T-helper 1 cell treated with Interleukin-12 subunit alpha and Interleukin-12 subunit beta and Interleukin-4 antibody, amounts not matched to agents 30 ng/mL and 1 ng/mL, for 36 hours (primary cell): ENCODE measurements around the gene CDH26. TPM values are rescaled to one million over a fixed set of nuclear protein-coding genes. Genes with fewer than 3 reads are reported as not detected.

Experiments used
- intact Hi-C: fragments of 100-400 bp; cut with micrococcal nuclease; formaldehyde crosslinking; loops from one replicate; pipeline ENCODE4 v1.15.1; 2024
- total RNA-seq: library from RNA; stranded (reverse); gene quantifications from 2 replicates; pipeline ENCODE4 v1.2.3, GENCODE V29; 2022

Gene CDH26
- 0.59 and 1.1 TPM in 2 replicates for total RNA-seq

DNA sequence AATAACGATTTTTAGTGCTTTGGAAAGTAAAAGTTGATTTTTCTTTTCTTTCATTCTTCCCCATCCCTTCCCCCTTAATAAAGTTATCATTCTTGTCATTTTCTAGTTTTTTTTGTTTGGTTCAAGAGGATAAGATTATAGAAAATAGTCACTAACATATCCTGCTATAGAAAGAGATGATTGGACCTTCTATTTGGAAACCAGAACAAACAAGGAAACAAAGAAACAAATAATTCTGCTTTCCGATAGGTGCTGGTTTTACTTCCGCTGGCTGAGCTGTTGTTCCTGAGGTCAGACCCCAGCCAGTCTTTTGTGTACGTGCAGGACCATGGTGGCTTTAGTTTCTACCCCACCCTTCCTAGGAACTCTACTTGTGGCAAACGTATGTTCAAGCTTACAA lies at the start of gene CDH26:
Gene CDH26 (plus strand): TSS at position 301 of the 400 bp plus-strand sequence. CDS start 304 bp downstream, outside the sequence.
- intact Hi-C loops, result no loop called here

DNA sequence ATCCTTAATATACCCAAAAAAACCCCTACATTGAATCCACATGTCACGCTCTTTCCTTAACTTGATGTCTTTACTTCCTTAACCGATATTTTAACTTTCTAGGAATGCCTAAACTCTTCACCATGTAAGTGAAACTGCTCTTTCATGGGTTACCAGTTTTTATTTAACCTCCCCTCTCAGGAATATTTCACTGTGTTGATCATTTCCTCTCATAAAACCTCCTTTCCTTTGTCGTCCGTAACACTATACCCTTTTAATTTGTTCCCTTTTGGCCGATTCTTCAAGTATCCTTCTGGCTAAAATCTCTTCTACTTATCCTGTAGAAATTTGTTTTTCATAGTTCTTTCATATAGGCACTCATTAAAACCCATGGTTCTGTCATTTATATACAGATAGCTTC lies 49.4 kb upstream of the CDH26 start:
- intact Hi-C loops, result no loop called here

DNA sequence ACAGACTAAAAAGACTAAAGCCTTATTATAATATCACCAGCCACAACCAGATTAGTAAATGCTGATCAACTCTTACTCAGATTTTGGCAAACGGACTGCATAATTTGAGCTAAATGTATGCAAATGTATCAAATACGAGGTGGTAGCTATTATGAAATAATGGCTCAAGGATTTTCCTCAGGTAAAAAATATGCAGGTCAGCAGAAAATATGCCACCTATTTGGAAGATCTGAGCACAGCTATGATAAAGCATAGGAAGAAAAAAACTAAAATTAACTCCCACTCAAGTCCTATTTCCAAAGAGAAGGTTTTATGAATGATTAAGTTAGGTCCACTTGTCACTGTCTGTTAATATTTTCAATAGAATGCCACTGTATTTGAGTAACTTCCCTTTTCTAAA lies 47.2 kb upstream of the CDH26 start:
- intact Hi-C loops, result no loop called here

DNA sequence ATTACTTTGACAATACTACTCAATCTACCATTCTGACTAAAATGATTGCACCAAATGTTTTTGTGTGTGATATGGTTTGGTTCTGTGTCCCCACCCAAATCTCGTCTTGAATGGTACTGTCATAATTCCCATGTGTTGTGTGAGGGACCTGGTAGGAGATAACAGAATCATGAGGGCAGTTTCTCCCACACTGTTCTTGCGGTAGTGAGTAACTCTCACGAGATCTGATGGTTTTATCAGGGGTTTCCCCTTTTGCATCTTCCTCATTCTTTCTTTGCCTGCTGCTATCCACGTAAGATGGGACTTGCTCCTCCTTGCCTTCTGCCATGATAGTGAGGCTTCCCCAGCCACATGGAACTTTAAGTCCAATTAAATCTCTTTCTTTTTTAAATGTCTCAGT lies 45.6 kb upstream of the CDH26 start:
- intact Hi-C loops, result no loop called here

DNA sequence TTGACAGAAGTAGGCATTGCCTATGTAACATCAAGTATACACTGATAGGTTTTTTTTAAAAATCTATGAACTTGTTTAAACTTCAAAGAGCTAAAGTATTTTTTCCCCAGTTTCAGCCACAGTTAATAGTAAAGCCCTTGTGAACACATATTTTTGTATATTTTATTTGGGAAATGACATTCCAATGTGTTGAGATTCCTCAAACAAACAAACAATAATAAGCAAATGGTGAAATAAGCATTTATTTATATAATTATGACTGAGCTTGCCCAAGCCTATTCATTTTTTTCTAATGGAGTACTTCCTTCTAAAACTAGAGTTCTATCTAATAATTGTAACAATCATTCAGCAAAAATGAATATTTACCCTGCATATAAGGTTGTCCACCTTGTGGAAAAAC lies 37.3 kb upstream of the CDH26 start:
- intact Hi-C loops, result no loop called here

DNA sequence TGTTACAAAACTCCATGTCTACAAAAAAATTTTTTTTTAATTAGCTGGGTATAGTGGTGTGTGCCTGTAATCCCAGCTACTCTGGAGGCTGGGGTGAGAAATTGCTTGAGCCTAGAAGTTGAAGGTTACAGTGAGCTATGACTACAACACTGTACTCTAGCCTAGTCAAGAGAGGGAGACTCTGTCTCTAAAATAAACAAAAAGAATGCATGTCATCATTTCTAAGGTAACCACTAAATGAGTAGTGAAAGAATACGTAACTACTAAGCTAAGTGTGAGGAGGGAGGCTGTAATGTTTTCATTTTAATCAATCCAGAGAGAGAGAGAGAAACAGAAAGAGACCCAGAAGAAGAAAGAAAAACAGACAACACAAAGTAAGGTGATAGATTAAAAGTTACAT lies 34.7 kb upstream of the CDH26 start:
- intact Hi-C loops, result no loop called here

DNA sequence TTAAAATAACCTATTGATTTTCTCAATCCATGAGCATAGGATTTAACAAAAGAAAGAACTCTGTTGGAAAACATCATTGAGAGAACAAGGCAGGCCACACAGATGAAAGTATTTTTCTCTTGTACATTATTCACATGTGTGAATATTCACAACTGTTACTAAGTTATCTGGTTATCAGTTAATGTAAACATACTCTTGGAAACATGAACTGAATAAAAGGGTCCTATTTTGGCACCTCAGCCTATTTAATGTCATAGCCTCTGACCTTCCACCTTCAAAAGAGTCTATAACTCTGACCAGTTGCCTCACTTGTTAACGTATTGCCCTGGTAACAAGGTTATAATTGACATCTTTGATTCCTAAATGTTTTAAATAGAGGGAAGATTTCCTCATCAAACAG lies 32.9 kb upstream of the CDH26 start:
- intact Hi-C loops, result no loop called here

DNA sequence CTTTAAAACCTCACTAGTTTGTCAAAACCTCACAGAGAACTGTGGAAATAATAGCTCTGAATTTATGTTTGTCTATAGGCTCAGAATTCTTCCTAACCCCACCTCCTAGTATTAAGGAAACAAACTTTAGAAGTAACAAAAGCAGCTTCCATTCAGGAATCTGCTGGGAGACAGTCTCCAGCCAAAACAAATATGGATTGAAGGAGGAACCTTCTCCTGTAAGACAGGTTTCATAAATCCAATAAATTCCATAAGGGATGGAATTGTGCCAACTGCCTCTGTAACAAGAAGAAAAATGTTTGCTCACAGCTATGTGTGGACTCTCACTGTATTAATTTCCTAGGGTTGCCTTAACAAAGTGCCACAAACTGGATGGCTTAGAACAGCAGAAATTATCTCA lies 32.3 kb upstream of the CDH26 start:
- intact Hi-C loops, result no loop called here

DNA sequence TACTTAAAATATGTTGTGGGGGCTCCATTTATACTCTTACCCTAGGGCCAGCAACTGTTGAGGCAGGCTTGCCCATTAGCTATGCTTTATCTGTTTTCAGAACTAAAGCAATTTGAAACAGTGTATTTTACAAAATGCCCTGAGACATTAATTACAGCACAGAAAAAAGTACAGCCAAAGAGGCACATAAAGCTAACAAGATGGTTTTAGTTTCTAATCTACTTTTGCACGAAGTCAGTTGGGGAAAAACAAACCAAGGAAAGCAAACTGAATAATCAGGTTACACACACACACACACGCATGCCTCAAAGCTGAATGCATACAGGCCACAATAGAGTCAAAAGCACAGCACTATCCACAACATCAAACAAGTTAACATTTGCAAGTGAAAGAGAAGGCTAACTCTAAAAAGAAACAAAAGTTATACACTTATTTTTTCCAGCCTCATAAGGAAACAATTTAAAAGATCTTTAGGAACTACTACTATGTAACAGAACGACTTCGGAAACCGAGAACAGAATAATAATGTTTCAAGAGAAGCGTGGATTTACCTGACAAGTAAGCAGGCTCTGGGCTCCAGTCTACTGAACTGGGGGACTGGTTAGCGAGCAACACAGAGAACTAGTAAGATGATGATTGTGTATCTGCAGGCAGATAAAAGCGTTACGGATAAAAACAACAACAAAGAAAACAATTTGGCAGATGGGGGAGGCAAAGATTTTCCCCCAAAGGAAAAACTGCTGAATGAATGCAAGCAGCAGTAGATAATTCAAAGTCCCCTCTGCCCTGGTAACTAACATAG lies 26.5 kb upstream of the CDH26 start:
- intact Hi-C loops, result no loop called here

DNA sequence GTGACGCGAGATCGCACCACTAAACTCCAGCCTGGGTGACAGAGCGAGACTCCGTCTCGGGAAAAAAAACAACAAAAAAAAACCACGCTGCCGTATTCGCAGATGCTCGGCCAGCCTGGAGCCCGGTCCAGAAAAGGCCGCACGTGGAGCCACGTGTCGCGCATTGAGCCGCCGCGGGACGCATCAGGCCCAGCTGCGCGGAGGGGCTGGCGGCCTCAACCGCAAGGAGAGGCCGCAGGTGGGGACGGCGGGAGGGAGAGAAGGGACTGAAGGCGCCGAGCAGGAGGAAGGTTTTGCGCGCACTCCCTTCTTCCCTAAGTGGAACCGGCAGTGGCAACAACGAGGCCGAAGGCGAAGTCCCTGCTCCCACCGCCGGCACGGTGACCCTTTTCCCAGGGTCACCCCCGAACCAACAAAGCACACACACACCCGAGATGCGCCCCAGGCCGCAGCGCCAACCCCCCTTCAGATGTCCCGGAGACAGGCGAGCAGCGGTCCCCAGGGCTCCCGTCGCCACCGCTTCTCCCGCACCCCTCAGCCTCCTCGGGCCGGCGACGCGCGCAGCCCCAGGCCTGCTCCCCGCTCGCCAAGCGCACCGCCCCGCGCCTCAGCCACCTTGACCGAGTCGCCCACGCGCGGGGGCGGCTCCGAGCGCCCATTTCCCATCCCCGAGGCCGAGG lies 25.5 kb upstream of the CDH26 start:
- intact Hi-C loops, result no loop called here

DNA sequence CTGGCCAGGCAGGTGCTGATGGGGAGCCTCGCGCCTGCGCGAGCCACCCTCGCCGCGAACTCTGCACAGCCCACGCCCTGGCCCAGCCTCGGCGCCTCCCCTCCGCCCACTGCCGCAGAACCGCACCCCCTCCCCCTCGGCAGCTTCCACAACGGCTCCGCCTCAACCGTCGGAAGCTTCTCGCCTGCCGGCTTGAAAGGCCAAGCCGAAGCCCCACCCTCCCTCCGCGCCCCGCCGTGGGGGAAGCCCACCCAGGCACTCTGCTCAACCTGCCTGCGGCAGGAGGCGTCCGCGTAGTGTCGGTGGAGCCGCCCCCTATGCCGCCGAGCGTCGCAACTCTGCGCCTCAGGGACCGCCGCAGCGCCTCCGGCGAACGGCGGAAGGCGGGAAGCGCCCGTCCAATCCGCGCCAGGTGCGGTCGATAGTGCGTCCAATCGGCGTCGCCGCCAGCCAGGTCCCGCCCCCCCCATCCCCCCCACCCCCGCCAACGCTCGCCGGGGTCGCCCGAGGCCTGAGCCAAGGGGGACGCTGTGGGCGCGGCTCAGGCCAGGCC lies 24.9 kb upstream of the CDH26 start, which contains the start of gene SYCP2:
Gene SYCP2 (minus strand): TSS at position 342 of the 553 bp plus-strand sequence. CDS start 11,224 bp downstream, outside the sequence.
- intact Hi-C loops, result no loop called here

DNA sequence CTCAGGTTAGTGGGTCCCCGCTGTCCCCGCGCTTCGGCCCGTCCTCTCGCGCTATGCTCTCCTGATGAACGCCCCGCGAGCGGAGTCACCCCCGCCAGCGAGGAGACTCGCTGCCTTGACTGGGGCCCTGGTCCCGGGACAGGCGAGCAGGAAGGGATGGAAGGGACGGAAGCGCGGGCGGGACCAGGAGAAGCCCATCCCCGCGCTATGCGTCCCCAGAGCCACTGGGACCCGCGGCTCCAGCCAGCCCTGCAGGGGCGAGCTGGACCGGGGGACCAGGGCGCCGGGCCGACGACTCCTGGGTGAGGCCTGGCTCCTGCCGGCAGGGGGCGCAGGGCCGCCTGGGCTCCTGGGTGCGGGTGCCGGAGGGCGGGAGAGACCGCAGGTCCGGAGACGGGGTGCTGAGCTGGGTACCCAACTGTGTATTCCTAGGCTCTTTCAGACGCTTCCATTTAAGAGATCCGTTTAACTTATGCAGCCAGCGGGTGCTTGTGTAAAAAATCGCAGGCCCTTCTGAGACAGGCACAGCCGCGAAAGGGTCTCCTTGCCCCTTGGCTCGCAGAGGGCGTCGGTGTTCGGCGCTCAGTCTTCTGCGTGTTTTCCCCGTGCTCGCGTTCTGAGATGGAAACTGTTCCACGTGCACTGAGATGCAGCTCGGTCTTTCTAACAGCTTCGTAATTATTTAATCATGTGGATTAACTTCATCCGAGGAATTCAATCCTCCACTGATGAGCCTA lies 24.2 kb upstream of the CDH26 start:
- intact Hi-C loops, result loop anchor here (2.0 kb wide), 1 partner anchor 15 kb away; no protein-coding TSS in a partner anchor

DNA sequence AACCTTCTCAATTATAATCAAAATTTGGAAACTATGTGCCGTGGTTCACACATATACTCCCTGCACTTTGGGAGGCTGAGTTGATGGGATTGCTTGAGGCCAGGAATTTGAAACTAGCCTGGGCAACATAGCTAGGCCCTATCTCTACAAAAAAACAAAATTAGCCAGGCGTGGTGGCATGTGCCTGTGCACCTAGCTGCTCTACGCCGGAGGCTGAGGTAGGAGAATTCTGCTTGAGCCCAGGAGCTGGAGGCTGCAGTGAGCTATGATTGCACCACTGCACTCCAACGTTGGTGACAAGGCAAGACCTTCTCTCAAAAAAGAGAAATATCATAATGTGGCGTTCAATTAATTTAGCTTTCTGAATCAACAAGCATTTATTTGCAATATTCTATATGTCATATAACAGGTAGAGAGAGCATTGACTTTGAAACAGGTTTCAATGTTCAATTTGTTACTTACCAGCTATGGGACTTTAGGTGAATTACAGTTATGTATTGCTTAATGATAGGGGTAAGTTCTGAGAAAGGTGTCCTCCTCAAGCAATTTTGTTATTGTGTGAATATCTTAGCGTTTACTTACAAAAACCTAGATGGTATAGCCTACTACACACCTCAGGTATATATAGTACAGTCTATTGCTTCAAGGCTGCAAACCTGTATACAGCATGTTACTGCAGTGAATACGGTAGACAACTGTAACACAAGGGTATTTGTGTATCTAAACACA lies 22.6 kb upstream of the CDH26 start:
- intact Hi-C loops, result loop anchor here (2.0 kb wide), 1 partner anchor 13 kb away; no protein-coding TSS in a partner anchor

DNA sequence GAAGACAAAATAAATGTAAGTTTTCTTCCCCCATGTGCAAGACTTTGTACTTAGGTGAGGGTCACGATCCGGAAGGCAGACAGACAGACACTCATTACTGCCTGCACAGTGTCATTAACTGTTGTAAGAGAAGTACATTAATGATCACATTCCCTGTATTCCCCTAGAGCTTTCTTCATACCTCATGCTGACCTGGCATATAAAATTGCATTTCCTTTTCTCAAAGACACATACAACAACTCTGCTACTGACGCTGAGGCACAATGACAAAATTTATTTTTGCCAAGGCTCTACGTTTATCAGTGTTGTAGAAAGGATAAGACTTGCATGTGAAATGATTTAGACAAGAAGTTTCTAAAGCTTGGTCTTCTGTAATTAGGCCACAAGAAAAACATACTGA lies 21.8 kb upstream of the CDH26 start:
- intact Hi-C loops, result no loop called here

DNA sequence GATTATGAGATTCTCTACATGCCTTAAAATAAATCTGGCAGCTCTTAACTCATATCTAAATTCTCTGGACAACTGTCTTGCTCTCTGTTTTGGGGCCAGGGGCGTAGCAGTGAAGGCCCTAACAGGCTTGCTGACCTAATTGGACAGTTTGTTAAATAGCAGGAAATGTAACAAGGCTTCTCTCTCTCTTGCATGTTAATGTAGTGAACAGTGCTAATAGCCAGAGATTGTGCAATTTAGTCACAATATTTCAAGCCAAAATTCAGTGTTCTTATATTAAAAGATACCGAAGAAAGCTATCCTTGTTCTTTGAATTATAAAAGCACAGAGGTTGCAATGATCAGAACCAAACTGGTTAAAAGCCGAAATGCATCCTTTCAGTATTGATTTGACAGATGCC lies 21.1 kb upstream of the CDH26 start:
- intact Hi-C loops, result no loop called here

DNA sequence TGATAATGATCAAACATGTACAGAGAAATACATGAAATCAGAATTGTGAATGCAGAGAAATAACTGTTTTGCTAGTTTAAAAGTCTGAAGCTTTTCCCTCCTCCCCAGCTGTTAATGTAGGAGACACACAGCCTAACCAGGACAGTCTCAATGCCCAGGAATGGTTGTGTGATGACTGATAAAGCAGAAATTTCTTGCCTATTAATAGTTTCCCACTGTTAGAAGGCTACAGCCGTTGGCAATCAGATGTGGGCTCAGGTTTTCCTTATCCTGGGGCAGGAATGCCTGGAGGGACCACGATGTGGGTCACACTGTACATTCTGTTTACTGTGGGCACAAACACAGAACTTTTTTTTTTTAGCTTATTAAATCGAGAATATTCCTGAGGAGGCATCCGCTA lies 20.0 kb upstream of the CDH26 start:
- intact Hi-C loops, result no loop called here

DNA sequence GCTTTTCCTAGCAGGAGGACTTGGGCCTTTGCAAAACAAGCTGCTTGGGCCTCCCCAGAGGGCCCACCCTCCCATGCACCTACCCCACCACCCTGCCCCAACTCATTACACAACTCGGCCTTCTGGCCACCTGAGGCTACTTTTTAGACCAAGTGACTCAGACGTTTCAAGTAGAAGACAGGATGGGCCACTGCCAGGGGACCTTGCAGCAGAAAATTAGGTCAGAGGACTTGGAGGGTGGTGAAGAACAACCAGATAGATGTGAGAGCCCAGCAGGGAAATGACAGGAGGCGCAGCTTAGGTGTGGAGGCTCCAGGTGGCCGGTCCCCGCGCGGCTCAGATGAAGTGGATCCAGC lies 19.5 kb upstream of the CDH26 start:
- intact Hi-C loops, result no loop called here

DNA sequence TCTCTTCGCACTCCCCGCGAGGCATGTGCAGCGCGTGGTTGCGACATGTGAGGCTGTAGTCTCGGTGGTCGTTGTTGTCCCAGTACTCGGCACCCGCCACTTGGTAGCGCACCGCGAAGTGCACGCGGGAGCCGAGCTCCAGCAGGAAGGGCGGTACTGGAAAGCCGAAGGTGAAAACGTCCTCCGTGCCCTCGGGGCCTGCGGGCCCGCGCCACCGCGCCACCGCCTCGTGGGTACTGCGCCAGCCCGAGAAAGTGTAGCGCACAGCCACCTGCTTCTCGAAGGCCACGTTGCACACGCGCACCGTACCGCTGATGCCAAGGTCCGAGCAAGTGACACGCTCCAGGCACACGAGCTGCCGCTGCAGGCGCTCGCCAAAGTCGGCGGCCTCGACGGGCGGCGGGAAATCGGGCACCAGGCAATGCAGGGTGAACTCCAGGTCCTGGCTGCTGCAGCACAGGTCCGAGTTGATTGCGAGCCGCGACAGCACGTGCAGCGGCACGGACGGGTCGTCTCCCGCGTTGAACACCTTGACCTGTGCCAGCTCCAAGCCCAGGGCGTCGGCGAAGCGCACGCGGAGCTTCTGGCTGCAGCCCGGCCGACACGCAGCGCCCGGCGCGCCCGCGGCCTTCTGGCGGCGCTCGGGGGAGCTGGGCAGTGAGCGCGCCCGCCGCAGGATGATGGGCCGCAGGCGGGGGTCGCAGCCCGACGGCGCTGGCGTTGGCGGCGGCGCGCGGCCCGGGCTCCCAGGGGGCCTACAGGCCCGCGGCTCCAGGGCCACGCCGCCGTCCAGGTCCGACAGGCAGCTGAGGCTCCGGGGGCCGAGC lies 19.0 kb upstream of the CDH26 start:
- intact Hi-C loops, result no loop called here

DNA sequence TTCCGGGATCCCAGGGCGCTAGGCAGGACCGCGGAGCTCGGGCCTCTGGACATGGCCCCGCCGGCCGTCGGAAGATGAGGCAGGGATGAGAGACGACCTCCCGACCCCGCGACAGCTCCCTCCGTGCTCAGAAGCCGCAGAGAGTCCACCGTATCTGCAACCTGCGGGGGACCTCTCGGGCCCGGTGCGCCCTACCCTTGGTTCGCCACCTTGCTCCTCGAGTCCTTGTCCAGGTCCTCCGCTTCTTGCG lies 18.4 kb upstream of the CDH26 start:
- intact Hi-C loops, result loop anchor here (1.0 to 5.0 kb wide), 3 partner anchors 9 to 1288 kb away; partner anchors contain the start of gene STX16
